K562 (cell line): ENCODE data around the gene TOR1AIP2. TPM values are rescaled to one million over a fixed set of nuclear protein-coding genes. Genes with fewer than 3 reads are reported as not detected.
A peak's percentile ranks its signal among the peaks of the same experiment; 100 is the strongest.

Experiments used
- BRCA1 ChIP-seq, 2 experiments: fragments of 450-650 bp in 1 of 2; sonication (generic) in 1 of 2; formaldehyde crosslinking in 1 of 2; IDR thresholded peaks; 2 replicates each; pipeline versions ENCODE4 v1.5.0 to v1.6.1; 2017 to 2020; ENCODE audit warnings: mild to moderate bottlenecking in 1 of 2, missing genetic modification reagents in 1 of 2
- CAMTA2 ChIP-seq: fragments of 250-450 bp; sonication (Bioruptor Pico); conservative IDR thresholded peaks from 2 replicates; pipeline ENCODE4 v1.5.1; 2022
- CBX2 ChIP-seq: fragments of 200-600 bp; sonication (generic); IDR thresholded peaks from one replicate; pipeline ENCODE4 v1.6.1; 2012; ENCODE audit warnings: mild to moderate bottlenecking, low read length, inconsistent platforms; ENCODE audit not compliant: insufficient read depth, poor library complexity, severe bottlenecking
- DPF2 ChIP-seq: fragments of 450-650 bp; IDR thresholded peaks from 2 replicates; pipeline ENCODE4 v1.6.1; 2016
- HOMEZ ChIP-seq: fragments of 250-450 bp; sonication (Bioruptor Pico); IDR thresholded peaks from 2 replicates; pipeline ENCODE4 v1.4.0; 2020; ENCODE audit warnings: mild to moderate bottlenecking, moderate library complexity
- KLF16 ChIP-seq: IDR thresholded peaks from 2 replicates; pipeline ENCODE4 v1.6.1; 2016; ENCODE audit warnings: antibody characterized with exemption
- MEIS2 ChIP-seq: fragments of 450-650 bp; IDR thresholded peaks from 2 replicates; pipeline ENCODE4 v1.6.1; 2014; ENCODE audit warnings: mild to moderate bottlenecking; ENCODE audit not compliant: partially characterized antibody
- MLX ChIP-seq, 2 experiments: fragments of 450-650 bp in 1 of 2; sonication (generic) in 1 of 2; formaldehyde crosslinking; conservative IDR thresholded peaks; 2 replicates each; pipeline versions ENCODE4 v1.4.0 to v1.8.1; 2020 to 2022; ENCODE audit warnings: mild to moderate bottlenecking in 1 of 2, missing genetic modification reagents in 1 of 2
- MXI1 ChIP-seq: IDR thresholded peaks from 2 replicates; pipeline ENCODE4 v1.6.1; 2011; ENCODE audit warnings: low read depth, mild to moderate bottlenecking, improper control_type of control experiment, low read length
- PCBP2 ChIP-seq: fragments of 200-400 bp; formaldehyde crosslinking; IDR thresholded peaks from 2 replicates; pipeline ENCODE4 v1.6.1; 2018; ENCODE audit warnings: low read length, low read depth, mild to moderate bottlenecking, moderate library complexity; ENCODE audit not compliant: poor library complexity, severe bottlenecking
- RCOR1 ChIP-seq, 2 experiments: IDR thresholded peaks; 2 replicates each; pipeline ENCODE4 v1.6.1; 2012; ENCODE audit warnings: low read depth in 2 of 2, low read length in 2 of 2, borderline replicate concordance in 1 of 2, improper control_type of control experiment in 1 of 2
- RHOXF2B ChIP-seq: fragments of 250-450 bp; sonication (Bioruptor Pico); conservative IDR thresholded peaks from 2 replicates; pipeline ENCODE4 v1.5.1; 2021
- SFPQ ChIP-seq: fragments of 200-400 bp; formaldehyde crosslinking; IDR thresholded peaks from 2 replicates; pipeline ENCODE4 v1.6.1; 2017; ENCODE audit warnings: mild to moderate bottlenecking, low read depth, low read length, moderate library complexity
- TBL1XR1 ChIP-seq, 2 experiments: IDR thresholded peaks; 2 replicates each; pipeline ENCODE4 v1.6.1; 2012; ENCODE audit warnings: improper control_type of control experiment in 2 of 2, low read length in 2 of 2, mild to moderate bottlenecking in 1 of 2
- TRIM25 ChIP-seq: fragments of 450-650 bp; IDR thresholded peaks from 2 replicates; pipeline ENCODE4 v1.7.0; 2016; ENCODE audit warnings: borderline replicate concordance
- XRCC5 ChIP-seq: fragments of 200-400 bp; formaldehyde crosslinking; IDR thresholded peaks from 2 replicates; pipeline ENCODE4 v1.6.1; 2017; ENCODE audit warnings: low read depth, mild to moderate bottlenecking, low read length
- ZNF263 ChIP-seq: sonication (generic); formaldehyde crosslinking; IDR thresholded peaks from 2 replicates; pipeline ENCODE4 v1.8.0; 2022; ENCODE audit warnings: mild to moderate bottlenecking, missing genetic modification reagents, borderline replicate concordance
- ZNF449 ChIP-seq: fragments of 250-450 bp; sonication (Bioruptor Pico); IDR thresholded peaks from 2 replicates; pipeline ENCODE4 v1.8.0; 2022; ENCODE audit warnings: moderate library complexity, mild to moderate bottlenecking, inconsistent platforms
- polyA plus RNA-seq, 8 experiments: library from polyadenylated mRNA; depleted of rRNA in 4 of 8; stranded (reverse) in 5 of 8; unstranded in 3 of 8; fragments of >200 nt; fragmentation: Nextera tagmentation in 2 of 8; fragmentation: Illumina TruSeq in 1 of 8; extraction: Ambion mirVana in 2 of 8; extraction: Trizol in 1 of 8; gene quantifications; 2 replicates each; pipeline versions ENCODE4 v1.2.1 to v1.2.3, GENCODE V29; 2011 to 2014; ENCODE audit warnings: inconsistent platforms in 1 of 8, missing spikeins in 1 of 8
- total RNA-seq, 7 experiments: library from RNA; depleted of rRNA in 6 of 7; stranded (reverse); fragments of >200 nt in 6 of 7; fragmentation: Illumina TruSeq in 2 of 7; extraction: Trizol in 2 of 7; gene quantifications; 2 replicates each; pipeline versions ENCODE4 v1.2.1 to v1.2.3, GENCODE V29; 2011 to 2021; ENCODE audit warnings: low replicate concordance in 1 of 7

TOR1AIP2 gene
- total and polyA plus RNA-seq, 9 of the 15 experiments (the other 6 are each of a cell fraction or from before 2014, with no cell fraction given) = 16.7 to 122 (median 41.4) TPM

- no peak for TF ChIP-seq TRIM25
- no peak for TF ChIP-seq TBL1XR1 (IDR thresholded peaks at IDR 0.05; ENCODE audit: low read length in 2 of 2)
- no peak for TF ChIP-seq RHOXF2B (CRISPR knock-in tag)
- no peak for TF ChIP-seq PCBP2
- peak; percentile 75; the same call in 1 of the 2 replicates for TF ChIP-seq XRCC5
- TF ChIP-seq DPF2 = no peak
- no peak for TF ChIP-seq CAMTA2
- TF ChIP-seq KLF16 = 0 out of 2 replicates have a peak, but pooled peaks have one; percentile 33
- peak in 1 of 2 experiments; percentile 10; a peak in 1 of 4 replicates for TF ChIP-seq RCOR1 (IDR thresholded peaks at IDR 0.05; ENCODE audit: borderline replicate concordance in 1 of 2, low read depth in 2 of 2, low read length in 2 of 2)
- TF ChIP-seq CBX2 = no peak
- TF ChIP-seq MXI1 = no peak
- TF ChIP-seq BRCA1 (IDR thresholded peaks at IDR 0.05) = no peak
- TF ChIP-seq BRCA1 (CRISPR knock-in tag; IDR thresholded peaks at IDR 0.05) = 0 out of 2 replicates have a peak, but pooled peaks have one; percentile 5
- peak; percentile 47 for TF ChIP-seq MEIS2
- no peak for TF ChIP-seq HOMEZ
- TF ChIP-seq ZNF449 (CRISPR knock-in tag) = no peak
- no peak for TF ChIP-seq MLX (CRISPR knock-in tag; conservative IDR thresholded peaks at IDR 0.05)
- TF ChIP-seq SFPQ = no peak
- TF ChIP-seq ZNF263 (CRISPR knock-in tag) = no peak
Observed at GRCh38 chr1:179809506-179810366, 67.9 kb downstream of the TOR1AIP2 start (continued).
